Liver (tissue), 9 donors: ENCODE data around the gene CHST13. TPM values are rescaled to one million over a fixed set of nuclear protein-coding genes. Genes with fewer than 3 reads are reported as not detected.
A peak's percentile ranks its signal among the peaks of the same experiment; 100 is the strongest.

Source experiments
- DNase-seq: peaks from one replicate; pipeline ENCODE4 v3.0.0-alpha.2; 2017; ENCODE audit warnings: low spot score
- H3K27ac ChIP-seq, 2 donors: one replicate each; pipeline ENCODE4 v1.7.0; 2013; ENCODE audit warnings: inconsistent platforms in 2 of 2, low read length in 2 of 2, control low read depth in 1 of 2, low read depth in 1 of 2, mild to moderate bottlenecking in 1 of 2
- H3K27me3 ChIP-seq, 4 donors: one replicate each; pipeline versions ENCODE4 v1.6.1 to v1.7.0; 2013; ENCODE audit warnings: low read length in 3 of 4, inconsistent platforms in 1 of 4, mild to moderate bottlenecking in 1 of 4, moderate library complexity in 1 of 4; ENCODE audit not compliant: control insufficient read depth in 4 of 4, insufficient read depth in 4 of 4
- H3K36me3 ChIP-seq, 4 donors: one replicate each; pipeline versions ENCODE4 v1.6.1 to v1.7.0; 2013; ENCODE audit warnings: low read length in 3 of 4, mild to moderate bottlenecking in 3 of 4, low read depth in 1 of 4, moderate library complexity in 1 of 4; ENCODE audit not compliant: control insufficient read depth in 4 of 4, insufficient read depth in 3 of 4
- H3K4me1 ChIP-seq, 4 donors: one replicate each; pipeline versions ENCODE4 v1.6.1 to v1.7.0; 2013; ENCODE audit warnings: low read length in 3 of 4, mild to moderate bottlenecking in 3 of 4, moderate library complexity in 1 of 4; ENCODE audit not compliant: control insufficient read depth in 4 of 4, insufficient read depth in 4 of 4
- H3K4me3 ChIP-seq, 3 donors: one replicate each; pipeline versions ENCODE4 v1.6.1 to v1.7.0; 2013; ENCODE audit warnings: low read length in 3 of 3, control low read depth in 1 of 3, low read depth in 1 of 3, mild to moderate bottlenecking in 1 of 3
- H3K9ac ChIP-seq, 2 donors: one replicate each; pipeline ENCODE4 v1.7.0; 2013; ENCODE audit warnings: low read length in 2 of 2, mild to moderate bottlenecking in 2 of 2, moderate library complexity in 2 of 2, control low read depth in 1 of 2, low read depth in 1 of 2
- H3K9me3 ChIP-seq, 4 donors: one replicate each; pipeline versions ENCODE4 v1.6.1 to v1.7.0; 2013; ENCODE audit warnings: low read length in 3 of 4; ENCODE audit not compliant: control insufficient read depth in 4 of 4
- ATF3 ChIP-seq: IDR thresholded peaks from 2 replicates; pipeline ENCODE4 v1.6.1; 2016; ENCODE audit warnings: antibody characterized with exemption
- CTCF ChIP-seq: fragments of 150-350 bp; IDR thresholded peaks from 2 replicates; pipeline ENCODE4 v1.5.1; 2017; ENCODE audit warnings: improper control_type of control experiment, low read depth, low read length; ENCODE audit not compliant: missing input control
- EGR1 ChIP-seq, 2 donors: IDR thresholded peaks; 2 replicates each; pipeline ENCODE4 v1.6.1; 2016 to 2018; ENCODE audit warnings: antibody characterized with exemption in 2 of 2, low read depth in 2 of 2
- FOXA1 ChIP-seq: IDR thresholded peaks from 2 replicates; pipeline ENCODE4 v1.6.1; 2016; ENCODE audit warnings: antibody characterized with exemption
- FOXA2 ChIP-seq: IDR thresholded peaks from 2 replicates; pipeline ENCODE4 v1.6.1; 2016; ENCODE audit warnings: antibody characterized with exemption
- GABPA ChIP-seq, 2 donors: IDR thresholded peaks in 1 of 2; conservative IDR thresholded peaks in 1 of 2; 2 replicates each; pipeline ENCODE4 v1.6.1; 2016; ENCODE audit warnings: antibody characterized with exemption in 2 of 2, mild to moderate bottlenecking in 1 of 2, moderate library complexity in 1 of 2
- HNF4A ChIP-seq, 2 donors: conservative IDR thresholded peaks; 2 replicates each; pipeline ENCODE4 v1.6.1; 2016; ENCODE audit warnings: antibody characterized with exemption in 2 of 2, mild to moderate bottlenecking in 2 of 2
- JUND ChIP-seq, 2 donors: IDR thresholded peaks; 2 replicates each; pipeline ENCODE4 v1.6.1; 2016; ENCODE audit warnings: antibody characterized with exemption in 2 of 2
- MAX ChIP-seq: IDR thresholded peaks from 2 replicates; pipeline ENCODE4 v1.6.1; 2016; ENCODE audit warnings: antibody characterized with exemption
- NR2F2 ChIP-seq: IDR thresholded peaks from 2 replicates; pipeline ENCODE4 v1.6.1; 2016; ENCODE audit warnings: antibody characterized with exemption
- RAD21 ChIP-seq, 2 donors: IDR thresholded peaks; 2 replicates each; pipeline ENCODE4 v1.6.1; 2016; ENCODE audit warnings: antibody characterized with exemption in 2 of 2, mild to moderate bottlenecking in 2 of 2
- REST ChIP-seq: IDR thresholded peaks from 2 replicates; pipeline ENCODE4 v1.6.1; 2016; ENCODE audit warnings: antibody characterized with exemption, mild to moderate bottlenecking
- RXRA ChIP-seq, 2 donors: IDR thresholded peaks; 2 replicates each; pipeline ENCODE4 v1.6.1; 2017 to 2018; ENCODE audit warnings: antibody characterized with exemption in 2 of 2, mild to moderate bottlenecking in 1 of 2
- SP1 ChIP-seq: IDR thresholded peaks from 2 replicates; pipeline ENCODE4 v1.6.1; 2018; ENCODE audit warnings: antibody characterized with exemption, mild to moderate bottlenecking
- TAF1 ChIP-seq: conservative IDR thresholded peaks from 2 replicates; pipeline ENCODE4 v1.6.1; 2016; ENCODE audit warnings: antibody characterized with exemption, mild to moderate bottlenecking
- YY1 ChIP-seq: IDR thresholded peaks from 2 replicates; pipeline ENCODE4 v1.6.1; 2016; ENCODE audit warnings: antibody characterized with exemption, mild to moderate bottlenecking
- ZBTB33 ChIP-seq: IDR thresholded peaks from 2 replicates; pipeline ENCODE4 v1.6.1; 2016; ENCODE audit warnings: antibody characterized with exemption
- WGBS: extraction: QIAGEN DNeasy Blood & Tissue Kit; methylation state at CpG from one replicate; pipeline ENCODE4 v1.1.7; 2013; 5-methylcytosine and 5-hydroxymethylcytosine counted together
- polyA plus RNA-seq, 2 donors: library from polyadenylated mRNA; stranded (reverse) in 1 of 2; unstranded in 1 of 2; fragments of 200-250 nt in 1 of 2; fragments of >200 nt in 1 of 2; fragmentation: Nextera tagmentation in 1 of 2; extraction: Ambion mirVana in 1 of 2; gene quantifications; one replicate each; pipeline versions ENCODE4 v1.2.1 to v1.2.3, GENCODE V29; 2013 to 2015
- total RNA-seq, 2 donors: library from RNA; depleted of rRNA; stranded (reverse); fragments of >200 nt; gene quantifications; one replicate each; pipeline ENCODE4 v1.2.3, GENCODE V29; 2014
- donor health status: healthy.
- donor health status: healthy.
- donor health status: healthy.
- donor health status: healthy.
- donor health status: healthy.

The CHST13 gene
- total and polyA plus RNA-seq, 4 donors: 19.7 to 39.1 (median 25.2) TPM

GRCh38 chr3:126528800-126529541 is 5.0 kb downstream of the CHST13 start (continued):
- peak; percentile 83 for TF ChIP-seq MAX

GRCh38 chr3:126529585-126530170 is 5.7 kb downstream of the CHST13 start:
- H3K4me3 ChIP-seq: no peak overlapping the region
- peak overlapping the region; percentile 94 to 96 for H3K27ac ChIP-seq
- H3K9ac ChIP-seq: peak overlapping the region in 1 of 2 donors; percentile 26
- WGBS: 54% methylated on average over 7 of the region's 7 CpGs
- DNase-seq: no peak
- TF ChIP-seq NR2F2 (no peak), FOXA1 (no peak), RAD21 (IDR thresholded peaks at IDR 0.05) (no peak), GABPA (IDR thresholded peaks at IDR 0.05 in 1 of 2, conservative IDR thresholded peaks at IDR 0.05 in 1 of 2) (no peak), ZBTB33 (no peak), SP1 (no peak), RXRA (IDR thresholded peaks at IDR 0.05) (no peak), CTCF (no peak), FOXA2 (no peak), EGR1 (IDR thresholded peaks at IDR 0.05; ENCODE audit: low read depth in 2 of 2) (no peak), JUND (IDR thresholded peaks at IDR 0.05) (no peak), TAF1 (no peak), YY1 (no peak), REST (no peak), ATF3 (no peak), HNF4A (conservative IDR thresholded peaks at IDR 0.05) (no peak), MAX (no peak)
- no peaks in the 10 kb centered on the region for H3K36me3 ChIP-seq
- peaks cover 18 to 78% (median 56%) of the 10 kb centered on the region in 4 donors for H3K4me1 ChIP-seq
- no peaks in the 10 kb centered on the region for H3K9me3 ChIP-seq
- H3K27me3 ChIP-seq: no peaks in the 10 kb centered on the region
